Measurements from ENCODE around the gene VASP. TPM values are rescaled to one million over a fixed set of nuclear protein-coding genes. Genes with fewer than 3 reads are reported as not detected.

The VASP gene
- total and polyA plus RNA-seq, 9 of the 15 experiments (the other 6 are each of a cell fraction or from before 2014, with no cell fraction given) = 16.7 to 261 (median 112) TPM

- TF ChIP-seq ZNF561 (CRISPR knock-in tag; conservative IDR thresholded peaks at IDR 0.05) (no peak), PRDM10 (IDR thresholded peaks at IDR 0.05; ENCODE audit: partially characterized antibody) (peak; percentile 94), RAD51 (IDR thresholded peaks at IDR 0.05; ENCODE audit: borderline replicate concordance, low read depth) (no peak), ZNF639 (CRISPR knock-in tag; conservative IDR thresholded peaks at IDR 0.05 in 1 of 2, IDR thresholded peaks at IDR 0.05 in 1 of 2) (0 out of 4 replicates have a peak, but pooled peaks of 1 of the 2 experiments have one; percentile 49), THAP7 (CRISPR knock-in tag; IDR thresholded peaks at IDR 0.05) (no peak), ZNF311 (CRISPR knock-in tag; IDR thresholded peaks at IDR 0.05) (no peak), HES1 (IDR thresholded peaks at IDR 0.05; ENCODE audit: low read depth) (no peak), PPARD (CRISPR knock-in tag; IDR thresholded peaks at IDR 0.05) (no peak), TCF7 (IDR thresholded peaks at IDR 0.05; ENCODE audit: borderline replicate concordance) (no peak), TAF9B (IDR thresholded peaks at IDR 0.05; ENCODE audit: partially characterized antibody) (no peak), ZBED1 (IDR thresholded peaks at IDR 0.05) (no peak), CHD4 (IDR thresholded peaks at IDR 0.05; ENCODE audit: insufficient read depth, insufficient replicate concordance, low read depth, low read length, poor library complexity, severe bottlenecking) (peak; percentile 85), FOXK2 (conservative IDR thresholded peaks at IDR 0.05 in 1 of 2, IDR thresholded peaks at IDR 0.05 in 1 of 2; ENCODE audit: low read depth in 2 of 2) (peak; percentile 94 to 96), RBM34 (IDR thresholded peaks at IDR 0.05; ENCODE audit: borderline replicate concordance, insufficient read depth, low read length) (no peak)
Observed at GRCh38 chr19:45492627-45493470, 14.4 kb upstream of the VASP start (continued).

Data from K562 (cell line).